Endothelial cell of hepatic sinusoid (primary cell): ENCODE data around the gene ACOT7.
"Not testable (repeated sequence)": the region's sequence is repeated elsewhere in the genome, so short reads cannot be mapped to it uniquely, and the experiment has no call there.

Source experiments
- in situ Hi-C: cut with HindIII; loops from 2 replicates; pipeline ENCODE4 v1.10.0; 2017; ENCODE audit warnings: low sequenced_read_pairs

The ACOT7 gene, protein sequence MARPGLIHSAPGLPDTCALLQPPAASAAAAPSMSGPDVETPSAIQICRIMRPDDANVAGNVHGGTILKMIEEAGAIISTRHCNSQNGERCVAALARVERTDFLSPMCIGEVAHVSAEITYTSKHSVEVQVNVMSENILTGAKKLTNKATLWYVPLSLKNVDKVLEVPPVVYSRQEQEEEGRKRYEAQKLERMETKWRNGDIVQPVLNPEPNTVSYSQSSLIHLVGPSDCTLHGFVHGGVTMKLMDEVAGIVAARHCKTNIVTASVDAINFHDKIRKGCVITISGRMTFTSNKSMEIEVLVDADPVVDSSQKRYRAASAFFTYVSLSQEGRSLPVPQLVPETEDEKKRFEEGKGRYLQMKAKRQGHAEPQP

DNA sequence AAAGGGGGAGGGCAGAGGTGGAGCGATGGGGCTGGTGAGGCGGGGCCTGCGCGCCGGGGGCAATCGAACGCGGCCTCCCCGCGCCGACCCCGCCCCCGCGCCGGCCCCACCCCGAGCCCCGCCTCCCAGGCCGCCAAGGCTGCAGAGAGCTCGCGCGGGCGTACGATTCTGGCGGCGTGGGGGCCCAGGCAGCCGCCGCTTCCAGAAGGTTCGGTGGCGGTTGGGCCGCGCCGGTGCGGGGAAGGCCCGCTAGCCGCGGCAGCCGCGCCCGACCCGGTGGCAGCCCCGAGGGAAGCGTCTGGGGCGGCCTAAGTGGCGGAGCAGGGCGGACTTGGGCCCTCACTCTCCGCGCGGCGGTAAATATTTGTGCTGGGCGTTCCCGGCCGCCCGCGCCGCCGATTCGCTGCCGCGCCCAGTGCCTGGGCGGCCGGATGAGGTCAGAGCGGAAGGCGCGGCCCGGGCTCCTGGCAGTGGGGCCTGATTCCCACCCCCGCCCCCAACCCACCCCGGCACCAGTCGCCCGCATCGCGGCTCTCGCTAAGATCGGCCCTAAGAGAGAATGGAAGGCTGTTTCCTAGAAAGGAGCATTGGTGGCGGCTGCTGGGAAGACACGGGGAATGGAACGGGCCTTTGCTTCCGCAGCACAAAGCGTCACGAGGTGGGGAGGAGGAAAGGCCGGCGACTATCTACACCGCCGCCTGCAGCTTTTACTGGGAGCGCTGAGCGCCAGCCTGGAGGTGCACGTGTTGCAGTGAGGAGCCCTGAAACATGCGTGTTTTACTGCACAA is at the start of gene ACOT7:
ACOT7 (minus strand) TSS at position 368 of the 788 bp plus-strand sequence. CDS start 368 bp downstream, outside the sequence.
- in situ Hi-C loops, result no loop called here

DNA sequence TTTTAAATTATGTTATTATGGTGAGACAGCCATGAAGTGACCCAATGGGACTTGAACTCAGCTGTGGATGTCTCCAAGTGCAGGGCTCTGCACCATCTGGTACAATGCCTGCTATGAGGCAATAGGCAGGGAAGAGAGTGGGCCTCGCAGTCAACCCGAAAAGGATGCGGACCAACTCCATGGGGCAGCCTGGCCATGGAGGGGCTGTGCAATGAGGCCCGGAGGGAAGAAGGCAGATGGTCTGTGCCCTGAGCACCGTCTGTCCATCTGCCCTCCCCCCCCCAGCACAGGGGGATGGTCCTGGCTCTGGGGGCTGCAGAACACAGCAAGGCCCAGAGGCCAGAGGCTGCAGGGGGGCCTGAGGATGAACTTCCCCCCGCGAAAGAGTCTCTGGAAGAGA is 48.0 kb upstream of the ACOT7 start:
- in situ Hi-C loops, result no loop called here

DNA sequence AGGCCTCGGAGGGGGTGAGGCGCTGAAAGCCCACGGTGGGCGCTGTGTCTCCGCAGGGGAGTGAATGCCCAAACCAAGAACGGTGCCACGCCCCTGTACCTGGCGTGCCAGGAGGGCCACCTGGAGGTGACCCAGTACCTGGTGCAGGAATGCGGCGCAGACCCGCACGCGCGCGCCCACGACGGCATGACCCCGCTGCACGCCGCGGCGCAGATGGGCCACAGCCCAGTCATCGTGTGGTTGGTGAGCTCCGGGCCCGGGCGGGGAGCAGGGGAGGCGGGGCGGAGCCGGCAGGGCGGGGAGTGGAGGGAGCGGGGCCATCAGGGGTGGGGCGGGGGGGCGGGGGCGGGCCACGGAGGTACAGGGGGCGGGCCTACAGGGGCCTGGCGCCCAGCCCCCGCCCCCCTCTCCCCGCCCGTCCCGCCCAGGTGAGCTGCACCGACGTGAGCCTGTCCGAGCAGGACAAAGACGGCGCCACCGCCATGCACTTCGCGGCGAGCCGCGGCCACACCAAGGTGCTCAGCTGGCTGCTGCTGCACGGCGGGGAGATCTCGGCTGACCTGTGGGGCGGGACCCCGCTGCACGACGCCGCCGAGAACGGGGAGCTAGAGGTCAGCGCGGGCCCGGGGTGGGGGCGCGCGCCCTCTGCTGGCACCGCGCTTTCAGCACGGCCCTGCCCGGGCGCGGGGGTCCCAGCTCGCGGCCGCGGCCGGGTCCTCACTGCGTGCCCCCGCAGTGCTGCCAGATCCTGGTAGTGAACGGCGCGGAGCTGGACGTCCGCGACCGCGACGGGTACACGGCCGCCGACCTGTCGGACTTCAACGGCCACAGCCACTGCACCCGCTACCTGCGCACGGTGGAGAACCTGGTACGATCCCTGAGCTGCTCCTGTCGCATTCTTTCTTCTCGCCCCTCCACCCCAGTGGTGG is 46.9 kb upstream of the ACOT7 start:
- in situ Hi-C loops, result no loop called here

DNA sequence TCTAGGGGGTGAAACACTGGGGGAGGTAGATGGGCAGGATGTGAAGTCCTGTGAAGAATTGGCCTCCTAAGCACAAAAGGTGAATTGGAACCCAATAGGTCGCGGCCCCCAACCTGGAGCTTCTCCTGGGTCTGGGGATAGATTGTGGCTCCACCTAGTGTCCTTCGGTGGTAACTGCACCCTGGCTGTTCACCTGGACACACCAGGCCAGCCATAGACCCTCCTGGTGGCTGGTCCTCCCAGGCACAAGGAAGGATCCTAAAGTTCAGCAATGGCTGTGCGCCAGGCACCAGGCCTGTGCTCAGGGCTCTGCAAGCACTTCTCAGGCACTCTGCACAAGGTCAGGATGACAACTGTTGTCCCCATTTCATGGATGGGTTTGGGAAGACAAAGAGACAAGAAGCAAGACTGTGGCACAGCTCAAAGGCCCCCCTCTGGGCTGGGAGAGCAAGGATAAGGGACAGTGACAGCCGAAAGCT is 44.5 kb upstream of the ACOT7 start:
- in situ Hi-C loops, result no loop called here

DNA sequence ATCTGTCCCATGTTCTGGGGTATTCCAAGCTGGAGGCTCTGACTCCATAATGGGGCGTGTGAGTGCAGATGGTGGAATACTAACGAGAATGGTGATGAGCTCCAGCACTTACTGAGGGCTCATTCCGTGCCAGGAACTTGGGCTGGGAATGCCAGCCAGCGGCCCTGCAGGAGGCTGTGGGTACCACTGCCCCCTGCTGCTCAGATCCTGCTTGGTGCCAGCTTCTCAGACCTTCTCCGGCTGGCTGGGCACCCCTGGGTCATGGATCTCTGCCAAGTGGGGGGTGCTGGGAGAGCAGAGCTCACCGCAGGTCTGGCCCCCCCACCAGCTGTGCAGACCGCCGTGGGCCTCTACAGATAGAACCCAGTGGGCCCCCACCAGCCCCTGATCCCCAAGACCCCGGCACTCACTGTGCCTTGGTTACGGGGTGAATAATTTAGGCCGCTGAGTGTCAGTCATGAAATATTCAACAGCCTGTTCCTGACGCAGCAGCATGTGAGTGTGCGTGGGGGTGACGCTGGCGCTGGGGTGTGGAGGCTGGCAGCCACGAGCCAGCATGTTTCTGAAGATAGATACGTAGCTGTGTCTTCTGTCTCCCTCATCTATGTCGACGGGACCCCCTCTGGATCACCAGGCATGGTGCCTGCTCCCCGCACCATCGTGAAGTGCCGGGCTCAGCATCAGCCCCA is 43.6 kb upstream of the ACOT7 start:
- in situ Hi-C loops, result not testable (repeated sequence)

DNA sequence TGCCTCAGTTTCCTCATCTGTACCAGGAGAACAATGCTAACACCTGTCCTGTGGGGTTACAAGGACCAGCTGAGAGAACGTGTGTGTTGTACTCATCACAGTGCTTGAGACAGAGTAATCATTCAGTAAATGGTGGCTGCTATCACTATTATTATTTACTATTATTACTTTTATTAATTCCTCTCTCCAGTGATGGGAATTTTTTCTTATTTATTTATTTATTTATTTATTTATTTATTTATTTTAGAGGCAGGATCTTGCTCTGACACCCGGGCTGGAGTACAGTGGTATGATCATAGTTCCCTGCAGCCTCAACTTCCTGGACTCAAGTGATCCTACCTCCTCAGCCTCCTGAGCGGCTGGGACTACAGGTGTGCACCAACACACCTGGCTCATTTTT is 42.7 kb upstream of the ACOT7 start:
- in situ Hi-C loops, result not testable (repeated sequence)

DNA sequence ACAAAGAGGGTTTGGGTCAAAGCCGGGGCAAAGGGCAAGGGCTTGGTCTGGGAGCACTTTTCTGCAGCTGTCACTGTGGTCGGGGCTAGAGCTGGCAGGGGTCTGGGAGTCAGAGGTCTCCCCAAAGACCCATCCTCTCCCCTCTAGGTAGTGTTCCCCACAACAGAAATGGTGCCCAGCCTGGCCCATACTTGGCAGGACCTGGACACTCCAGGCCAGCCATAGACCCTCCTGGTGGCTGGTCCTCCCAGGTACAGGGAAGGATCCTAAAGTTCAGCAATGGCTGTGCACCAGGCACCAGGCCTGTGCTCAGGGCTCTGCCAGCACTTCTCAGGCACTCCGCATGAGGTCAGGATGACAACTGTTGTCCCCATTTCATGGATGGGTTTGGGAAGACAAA is 42.0 kb upstream of the ACOT7 start:
- in situ Hi-C loops, result no loop called here

DNA sequence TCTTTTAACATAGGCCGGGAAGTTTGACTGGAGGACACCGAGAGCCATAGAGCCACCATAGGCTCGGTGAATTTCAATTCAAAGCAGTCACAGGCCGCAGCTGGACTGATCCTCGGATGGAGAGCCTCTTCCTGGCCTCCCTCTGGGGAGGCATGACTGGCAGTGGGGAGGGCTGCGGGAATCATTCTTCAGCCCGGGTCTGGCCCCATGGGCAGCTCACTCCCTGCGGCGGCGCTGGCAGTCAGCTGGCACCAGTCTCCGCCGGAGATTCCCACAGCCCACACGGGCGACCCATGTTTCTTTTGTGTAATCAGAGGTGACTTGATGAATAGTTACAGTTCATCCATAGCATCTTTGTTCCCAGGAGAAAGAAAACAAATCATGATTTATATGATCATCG is 41.6 kb upstream of the ACOT7 start:
- in situ Hi-C loops, result no loop called here

DNA sequence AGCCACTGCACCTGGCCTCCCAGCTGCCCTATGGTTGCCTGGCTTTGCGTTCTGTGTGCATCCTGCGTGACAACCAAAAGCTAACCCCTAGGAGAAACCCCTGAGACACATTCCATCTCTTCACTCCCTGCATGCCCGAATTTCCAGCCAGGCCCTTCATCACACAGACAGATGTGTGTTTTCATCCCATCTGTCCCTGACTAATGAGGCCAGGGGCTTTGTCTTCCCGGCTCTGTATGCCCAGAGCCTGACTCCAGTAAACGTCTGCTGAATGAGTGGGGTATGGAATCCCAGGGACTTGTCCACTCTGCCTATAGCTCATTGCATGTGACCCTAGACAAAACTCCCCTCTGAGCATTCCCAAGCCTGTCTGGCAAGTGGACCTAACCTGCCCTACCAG is 40.6 kb upstream of the ACOT7 start:
- in situ Hi-C loops, result loop anchor here (5.0 kb wide), 1 partner anchor 72 kb away; no protein-coding TSS in a partner anchor

DNA sequence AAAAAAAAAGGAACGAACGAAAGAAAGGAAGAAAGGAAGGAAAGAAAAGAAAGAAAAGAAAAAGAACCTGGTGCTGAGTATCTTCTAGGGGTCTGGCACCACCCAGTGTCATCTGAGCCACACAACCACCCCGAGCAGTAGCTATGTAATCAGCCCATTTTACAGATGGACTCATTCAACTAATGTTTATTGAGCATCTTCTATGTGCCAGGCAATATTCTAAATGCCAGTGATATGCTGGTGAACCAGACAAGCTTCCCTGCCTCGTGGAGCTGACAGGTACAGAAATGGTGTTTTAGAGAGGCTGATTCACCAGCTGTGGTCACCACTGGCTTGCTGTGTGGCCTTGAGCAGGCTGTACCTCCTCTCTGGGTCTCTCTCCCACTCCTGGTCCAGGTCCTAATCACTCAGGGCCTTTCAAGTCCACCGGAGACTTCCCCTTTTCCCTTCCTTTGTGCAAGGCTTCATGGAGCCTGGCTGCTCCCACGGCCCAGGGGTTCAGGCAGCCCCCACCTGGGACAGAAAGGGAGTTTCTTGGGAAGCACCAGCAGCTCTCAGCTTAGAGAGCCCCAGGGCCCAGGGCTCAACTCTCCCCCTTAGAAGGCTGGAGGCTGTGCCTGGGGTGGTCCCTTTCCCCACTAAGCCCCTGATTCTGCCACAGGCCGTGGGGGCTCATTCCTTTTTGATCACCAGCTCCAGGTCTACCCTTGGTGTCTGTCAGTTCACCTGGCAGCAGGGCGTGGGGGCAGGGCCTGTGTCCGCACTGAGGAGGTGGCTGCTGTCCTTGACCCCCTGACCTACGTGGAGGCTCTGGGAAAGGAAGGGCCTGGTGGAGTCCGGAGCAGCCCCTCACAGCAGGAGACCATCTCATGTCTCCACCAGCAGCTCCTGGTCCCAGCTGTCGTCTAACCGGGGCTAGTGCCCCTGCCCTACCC is 38.3 kb upstream of the ACOT7 start:
- in situ Hi-C loops, result loop anchor here (5.0 kb wide), 1 partner anchor 70 kb away; no protein-coding TSS in a partner anchor

DNA sequence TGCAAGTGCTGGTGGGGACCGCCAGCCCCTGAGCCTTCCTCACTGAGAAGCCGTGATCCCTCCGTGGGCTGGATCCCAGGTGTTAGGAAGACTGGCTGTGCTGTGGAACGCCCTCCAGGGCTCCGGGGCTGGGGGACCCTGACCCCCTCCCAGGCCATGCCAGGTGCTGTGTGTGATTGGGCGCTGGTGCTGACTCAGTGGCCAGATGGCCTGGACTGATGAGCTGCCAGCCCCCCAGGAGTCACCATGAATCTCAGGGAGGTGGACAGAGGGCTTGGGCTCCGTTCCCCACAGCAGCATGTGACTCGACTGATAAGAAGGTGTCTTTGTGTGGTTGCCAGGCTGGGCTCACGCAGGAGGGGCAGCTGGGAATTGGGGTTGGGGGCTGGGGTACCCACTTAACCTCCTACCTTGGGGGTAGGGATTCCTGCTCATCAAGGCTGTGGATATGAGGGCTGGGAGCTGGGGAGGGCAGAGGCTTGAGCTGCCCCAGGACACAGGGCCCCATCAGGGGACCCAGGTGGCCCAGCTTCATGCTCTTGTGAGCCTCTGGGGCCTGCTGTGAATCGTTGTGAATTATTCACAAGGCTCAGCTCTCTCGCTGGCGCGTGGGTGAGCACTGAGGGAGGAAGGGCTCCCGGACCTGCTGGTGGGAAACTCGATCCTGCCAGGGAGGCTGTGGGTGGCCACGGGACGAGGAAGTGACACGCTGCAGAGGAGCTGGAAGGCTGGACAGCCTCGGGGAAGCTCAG is 36.3 kb upstream of the ACOT7 start:
- in situ Hi-C loops, result loop anchor here (5.0 kb wide), 1 partner anchor 68 kb away; no protein-coding TSS in a partner anchor

DNA sequence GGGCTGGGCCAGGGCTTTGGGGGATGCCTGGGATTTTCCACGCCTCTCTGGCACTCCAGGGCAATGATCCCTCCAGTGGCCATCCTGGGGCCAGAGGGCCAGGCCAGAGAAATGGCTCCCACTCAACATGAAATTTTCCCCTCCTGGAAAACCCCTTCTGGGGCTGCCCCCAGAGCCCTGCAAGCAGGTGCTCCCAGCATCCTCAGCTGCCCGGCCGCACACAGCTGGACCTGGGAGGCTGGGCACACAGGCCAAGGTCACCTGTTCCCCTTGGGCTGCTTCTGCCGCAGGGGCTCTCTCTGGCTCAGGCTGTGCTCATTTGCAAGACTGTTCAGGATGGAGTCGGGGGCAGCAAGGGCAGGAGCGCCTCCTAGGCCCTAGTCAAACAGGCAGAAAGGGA is 34.9 kb upstream of the ACOT7 start:
- in situ Hi-C loops, result not testable (repeated sequence)

DNA sequence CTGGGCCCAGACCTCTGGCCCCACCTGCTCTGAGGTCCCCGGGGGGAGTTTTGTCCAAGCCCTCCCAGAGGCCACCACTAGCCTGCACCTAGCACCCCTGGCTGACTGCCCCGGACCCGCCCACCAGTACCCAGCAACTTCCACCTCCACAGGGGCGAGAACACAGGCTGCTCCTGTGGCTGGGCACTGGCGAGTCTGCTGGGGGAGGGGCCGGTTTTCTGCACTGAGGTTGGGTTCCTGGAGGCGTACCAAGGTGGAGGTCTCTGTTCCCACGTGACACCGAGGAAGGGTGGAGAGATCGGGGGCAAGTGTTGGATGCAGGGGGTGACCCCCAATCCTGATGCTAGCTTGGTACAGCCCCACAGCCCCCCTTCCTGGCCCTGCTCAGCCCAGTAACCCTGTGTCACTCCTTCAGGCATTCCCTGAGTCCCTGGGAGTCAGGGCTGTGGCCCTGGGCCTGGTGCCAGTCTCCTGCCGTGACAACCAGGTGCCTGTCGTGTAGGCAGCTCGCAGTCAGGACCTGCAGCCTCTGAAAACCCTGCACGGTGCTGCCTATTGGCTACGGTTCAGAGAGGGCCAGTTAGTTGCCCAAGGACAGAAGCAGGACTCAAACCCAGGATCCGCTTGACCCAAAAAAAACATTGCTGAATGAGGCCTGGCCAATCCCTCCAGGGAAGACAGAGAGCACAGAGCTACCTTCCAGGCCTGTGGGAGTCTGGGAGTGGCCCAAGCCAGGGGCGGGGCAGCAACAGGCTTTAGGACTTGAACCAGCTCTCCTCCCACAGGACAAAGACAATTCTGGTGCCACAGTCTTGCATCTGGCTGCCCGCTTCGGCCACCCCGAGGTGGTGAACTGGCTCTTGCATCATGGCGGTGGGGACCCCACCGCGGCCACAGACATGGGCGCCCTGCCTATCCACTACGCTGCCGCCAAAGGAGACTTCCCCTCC is 34.1 kb upstream of the ACOT7 start:
- in situ Hi-C loops, result no loop called here

DNA sequence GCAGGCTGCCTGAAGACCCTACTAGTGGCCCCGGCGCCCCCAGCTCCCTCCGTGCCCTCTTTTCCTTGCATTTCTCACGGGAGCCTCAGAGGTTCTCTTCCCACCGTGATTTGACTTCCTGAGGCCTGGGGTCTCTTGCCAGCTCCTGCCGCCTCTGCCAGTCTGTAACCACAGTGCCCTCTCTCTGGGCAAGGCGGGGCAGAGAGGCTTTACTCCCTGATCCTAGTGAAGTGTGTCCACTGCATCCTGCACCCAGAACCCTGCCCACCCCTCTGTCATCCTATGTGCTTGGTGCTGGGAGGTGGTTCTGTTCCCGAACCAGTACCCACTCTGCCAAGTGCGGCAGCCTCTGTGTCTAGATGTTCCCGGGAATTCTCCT is 33.4 kb upstream of the ACOT7 start:
- in situ Hi-C loops, result no loop called here

DNA sequence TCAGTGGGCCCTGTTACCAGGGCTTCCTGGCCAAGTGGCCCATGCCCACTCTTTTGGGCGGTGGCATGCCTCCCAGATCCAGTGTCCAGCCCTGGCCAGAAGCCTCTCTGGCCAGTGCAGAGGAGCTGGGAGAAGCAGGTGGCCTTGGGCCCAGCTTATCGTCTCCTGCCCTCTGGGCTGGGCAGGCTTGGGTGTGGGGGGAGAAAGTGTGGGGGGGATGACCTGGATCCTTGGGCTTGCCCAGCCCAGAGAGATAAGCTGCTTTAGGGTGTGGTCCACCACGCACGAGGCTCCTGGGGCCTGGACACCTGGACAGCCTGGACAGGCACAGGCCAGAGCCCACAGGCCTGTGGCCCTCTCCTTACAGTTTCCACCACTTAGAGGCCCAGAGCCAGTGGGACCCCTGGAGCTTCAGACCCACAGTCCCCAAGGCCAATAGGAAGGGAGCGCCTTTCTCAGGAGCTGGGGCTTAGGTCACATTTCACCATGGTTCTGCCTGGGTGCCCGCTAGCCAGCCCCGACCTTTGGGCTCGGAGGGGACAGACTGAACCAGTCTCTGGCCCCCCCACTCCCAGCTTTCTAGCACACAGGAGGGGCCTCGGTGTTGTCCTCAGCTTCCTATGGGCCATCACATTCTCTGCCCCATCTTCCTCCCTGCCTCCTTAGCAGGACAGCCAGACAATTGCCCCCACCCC is 32.9 kb upstream of the ACOT7 start:
- in situ Hi-C loops, result no loop called here

DNA sequence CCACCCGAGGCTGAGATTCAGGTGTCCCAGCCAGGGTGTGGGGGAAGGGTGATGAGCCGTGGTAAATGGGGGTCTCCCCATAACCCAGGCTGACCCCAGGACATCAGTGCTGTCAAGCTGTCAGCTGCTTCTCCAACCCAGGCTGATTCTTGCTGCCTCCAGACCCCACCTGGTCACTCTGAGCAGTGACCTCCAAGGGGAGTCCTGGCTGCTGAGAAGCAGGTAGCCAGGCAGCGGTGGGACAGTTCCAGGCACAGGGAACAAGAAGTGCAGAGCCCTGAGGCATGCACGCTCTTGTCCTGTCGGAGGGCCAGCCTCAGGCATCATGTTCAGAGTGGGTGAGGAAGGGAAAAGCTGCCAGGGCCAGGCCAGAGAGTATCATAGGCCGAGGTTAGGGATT is 32.1 kb upstream of the ACOT7 start:
- in situ Hi-C loops, result no loop called here
